GM19193 (cell line): Measurements from ENCODE around the gene APPBP2.

Experiments
- POLR2A ChIP-seq: IDR thresholded peaks from 4 replicates; pipeline ENCODE4 v1.6.1; 2011; ENCODE audit not compliant: insufficient read depth, insufficient read length; ENCODE audit errors: extremely low read depth

The APPBP2 gene

GRCh38 chr17:60513014-60513413, 13.0 kb downstream of the APPBP2 start:
- no peak for TF ChIP-seq POLR2A

DNA sequence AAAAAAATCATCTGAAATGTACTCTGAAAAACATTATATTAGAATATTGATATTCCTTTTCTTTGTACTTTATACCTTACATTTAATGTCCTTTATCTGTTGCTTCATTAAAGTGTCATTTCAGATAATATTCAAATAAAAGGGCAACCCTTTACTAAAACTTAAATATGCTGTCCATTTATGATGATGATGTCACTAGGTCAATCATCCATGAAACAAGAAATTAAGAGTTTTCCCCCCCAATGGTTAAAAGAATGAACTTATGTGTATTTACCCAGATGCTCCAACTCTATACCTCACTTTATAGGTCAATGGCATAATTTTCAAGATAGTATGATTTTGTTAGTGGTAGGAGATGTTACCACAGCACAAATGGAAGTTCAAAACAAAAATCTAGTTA, 15.3 kb downstream of the APPBP2 start:
- TF ChIP-seq POLR2A, result no peak

- TF ChIP-seq POLR2A, result no peak
Observed at GRCh38 chr17:60510031-60510430, 16.0 kb downstream of the APPBP2 start.

DNA sequence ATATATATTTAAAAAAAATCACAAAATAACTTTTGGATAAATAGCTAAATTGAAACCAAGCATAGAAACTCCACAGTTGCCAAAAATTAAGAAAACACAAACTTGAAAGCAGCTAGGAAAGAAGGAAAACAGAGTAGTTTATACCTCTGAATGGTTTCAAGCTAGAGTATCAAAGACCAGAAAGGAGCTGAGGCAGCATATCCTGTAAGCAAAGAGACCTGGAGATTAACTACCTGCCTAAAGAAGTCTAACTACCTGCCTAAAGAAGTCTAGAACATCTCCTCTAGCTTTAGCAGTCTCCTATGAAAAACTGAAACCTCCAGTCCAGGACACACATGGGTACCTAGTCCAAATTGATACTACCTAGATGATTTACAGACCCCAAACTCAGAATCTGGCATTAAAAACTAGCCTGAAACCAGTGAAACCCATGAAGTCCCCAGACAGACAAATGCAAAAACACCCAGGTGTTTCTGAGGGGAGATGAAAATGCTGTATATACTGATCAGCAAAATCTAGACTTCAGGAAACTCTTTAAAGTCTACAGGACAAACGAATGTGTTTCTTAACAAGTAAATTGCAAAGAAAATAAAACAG, 17.6 kb downstream of the APPBP2 start:
- no peak for TF ChIP-seq POLR2A

DNA sequence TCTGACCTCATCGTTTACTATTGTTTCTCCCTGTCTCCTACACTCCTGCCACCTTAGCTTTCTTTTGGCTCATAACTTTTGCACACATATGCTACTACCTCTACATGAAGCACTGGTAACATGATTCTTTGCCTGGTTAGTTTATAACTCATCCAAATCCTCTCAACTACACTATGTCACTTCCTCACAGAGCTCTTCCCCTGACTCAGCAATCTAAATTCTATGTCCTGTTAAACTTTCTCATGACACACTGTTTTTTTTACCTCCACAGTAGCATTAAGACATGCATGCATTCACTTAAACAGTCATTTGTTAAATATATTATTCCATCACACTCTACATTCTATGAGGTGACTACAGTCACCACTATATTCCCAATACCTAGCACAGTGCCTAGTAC, 19.7 kb downstream of the APPBP2 start:
- no peak for TF ChIP-seq POLR2A

- no peak for TF ChIP-seq POLR2A
Observed at GRCh38 chr17:60502145-60502544, 23.9 kb downstream of the APPBP2 start.

GRCh38 chr17:60501589-60501988, 24.5 kb downstream of the APPBP2 start:
- TF ChIP-seq POLR2A, result no peak

- no peak for TF ChIP-seq POLR2A
Observed at GRCh38 chr17:60496041-60496440, 30.0 kb downstream of the APPBP2 start.

DNA sequence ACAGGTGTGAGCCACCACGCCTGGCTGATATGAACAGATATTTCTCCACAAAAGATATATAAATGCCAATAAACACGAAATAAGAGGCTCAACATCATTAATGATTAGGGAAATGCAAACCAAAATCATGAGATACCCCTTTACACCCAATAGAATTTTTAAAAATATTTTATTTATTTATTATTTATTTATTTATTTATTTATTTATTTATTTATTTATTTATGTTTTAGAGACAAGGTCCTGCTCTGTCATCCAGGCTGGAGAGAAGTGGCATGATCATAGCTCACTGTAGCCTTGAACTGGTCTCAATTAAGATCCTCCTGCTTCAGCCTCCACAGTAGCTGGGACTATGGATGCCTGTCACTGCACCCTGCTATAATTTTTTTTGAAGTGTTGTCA, 30.8 kb downstream of the APPBP2 start:
- no peak for TF ChIP-seq POLR2A

GRCh38 chr17:60493847-60494321, 32.2 kb downstream of the APPBP2 start:
- TF ChIP-seq POLR2A, result no peak

GRCh38 chr17:60491771-60492170, 34.3 kb downstream of the APPBP2 start:
- no peak for TF ChIP-seq POLR2A

- no peak for TF ChIP-seq POLR2A
Observed at GRCh38 chr17:60481604-60482003, 44.4 kb downstream of the APPBP2 start.

GRCh38 chr17:60473788-60474187, 52.3 kb downstream of the APPBP2 start:
- no peak for TF ChIP-seq POLR2A

- TF ChIP-seq POLR2A, result no peak
Observed at GRCh38 chr17:60472449-60472848, 53.6 kb downstream of the APPBP2 start.

GRCh38 chr17:60471451-60471850, 54.6 kb downstream of the APPBP2 start:
- TF ChIP-seq POLR2A, result no peak

DNA sequence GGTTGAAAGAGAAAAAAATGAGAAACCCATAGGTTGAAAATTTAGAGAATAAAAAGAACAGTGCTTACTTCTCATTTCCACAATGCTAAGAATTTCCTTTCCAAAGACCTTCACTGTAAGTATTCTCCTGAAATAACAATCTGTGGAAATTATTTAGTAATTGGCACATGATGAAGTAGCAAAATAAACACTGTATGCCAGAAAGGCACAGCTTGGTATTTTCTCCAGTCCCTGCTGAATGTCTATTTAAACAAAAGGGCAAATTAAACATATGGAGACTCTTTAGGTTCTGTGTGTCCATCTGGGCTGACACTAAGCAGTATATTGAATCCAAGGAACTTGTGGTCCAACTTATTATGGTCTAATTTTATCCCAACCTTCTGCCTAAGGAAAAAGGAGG, 57.7 kb downstream of the APPBP2 start:
- no peak for TF ChIP-seq POLR2A

GRCh38 chr17:60464343-60464742, 61.7 kb downstream of the APPBP2 start:
- TF ChIP-seq POLR2A, result no peak
